NCI-H128 (cell line): ENCODE results near the gene ADAMTS8.

Experiments
- DNase-seq: peaks from one replicate; lab custom pipeline; 2025; ENCODE audit not compliant: unreplicated experiment; lab: John Stamatoyannopoulos, UW

ADAMTS8 gene

GRCh38 chr11:130400781-130401483 lies 27.5 kb downstream of the ADAMTS8 start:
- DNase-seq: no peak

GRCh38 chr11:130399196-130399595 lies 29.2 kb downstream of the ADAMTS8 start:
- DNase-seq: no peak

- no peak for DNase-seq
Measured at GRCh38 chr11:130397780-130398179, 30.6 kb downstream of the ADAMTS8 start.

- no peak for DNase-seq
Measured at GRCh38 chr11:130396965-130397364, 31.4 kb downstream of the ADAMTS8 start.

- DNase-seq: no peak
Measured at GRCh38 chr11:130394615-130395014, 33.8 kb downstream of the ADAMTS8 start.

GRCh38 chr11:130391711-130392110 lies 36.7 kb downstream of the ADAMTS8 start:
- DNase-seq: no peak

GRCh38 chr11:130390071-130390758 lies 38.2 kb downstream of the ADAMTS8 start:
- no peak for DNase-seq

- no peak for DNase-seq
Measured at GRCh38 chr11:130389335-130389935, 39.0 kb downstream of the ADAMTS8 start.

GRCh38 chr11:130388607-130389205 lies 39.7 kb downstream of the ADAMTS8 start:
- DNase-seq: no peak

GRCh38 chr11:130386056-130386455 lies 42.4 kb downstream of the ADAMTS8 start:
- DNase-seq: no peak

- DNase-seq: no peak
Measured at GRCh38 chr11:130383344-130384211, 44.8 kb downstream of the ADAMTS8 start.

GRCh38 chr11:130381317-130381716 lies 47.1 kb downstream of the ADAMTS8 start:
- no peak for DNase-seq

GRCh38 chr11:130380778-130381177 lies 47.6 kb downstream of the ADAMTS8 start:
- no peak for DNase-seq

GRCh38 chr11:130379276-130379675 lies 49.1 kb downstream of the ADAMTS8 start:
- no peak for DNase-seq

GRCh38 chr11:130370845-130371590 lies 57.4 kb downstream of the ADAMTS8 start:
- no peak for DNase-seq

GRCh38 chr11:130369713-130370112 lies 58.7 kb downstream of the ADAMTS8 start:
- DNase-seq: no peak

- DNase-seq: no peak
Measured at GRCh38 chr11:130369141-130369691, 59.2 kb downstream of the ADAMTS8 start.

GRCh38 chr11:130359419-130359818 lies 69.0 kb downstream of the ADAMTS8 start:
- DNase-seq: no peak

- DNase-seq: no peak
Measured at GRCh38 chr11:130358398-130358797, 70.0 kb downstream of the ADAMTS8 start.
